ENCODE results near the gene SLC22A23.
A peak's percentile ranks its signal among the peaks of the same experiment; 100 is the strongest.

SLC22A23 gene

DNA sequence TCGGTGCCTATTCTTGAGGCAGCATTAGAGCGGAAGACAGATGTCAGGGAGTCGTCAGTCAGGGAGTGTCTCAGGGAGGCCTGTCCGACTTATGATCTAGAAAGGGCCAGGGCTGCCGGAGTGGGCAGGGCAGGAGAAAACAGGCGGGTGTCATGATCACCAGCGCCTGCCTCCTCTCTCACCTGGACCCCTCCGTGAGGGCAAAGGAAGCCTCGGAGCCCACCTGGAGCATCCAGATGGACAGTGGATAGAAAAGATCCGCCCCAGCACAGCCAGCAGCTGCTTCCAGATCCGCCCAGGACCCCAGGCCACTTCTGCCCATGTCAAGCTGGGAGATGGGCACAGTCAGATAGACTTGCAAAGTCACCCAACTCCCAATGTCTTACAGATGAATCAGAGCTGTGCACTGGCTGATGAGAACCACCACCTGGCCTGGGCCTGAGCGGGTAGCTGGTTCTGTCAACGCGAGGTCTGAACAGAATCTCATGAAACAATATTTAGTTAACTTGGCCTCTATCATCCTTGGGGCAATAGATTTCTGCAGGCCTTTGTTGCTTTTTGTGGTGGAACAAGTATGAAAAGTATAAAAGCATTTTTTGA lies 175.9 kb downstream of the SLC22A23 start:
- peak; percentile 12 for DNase-seq

DNA sequence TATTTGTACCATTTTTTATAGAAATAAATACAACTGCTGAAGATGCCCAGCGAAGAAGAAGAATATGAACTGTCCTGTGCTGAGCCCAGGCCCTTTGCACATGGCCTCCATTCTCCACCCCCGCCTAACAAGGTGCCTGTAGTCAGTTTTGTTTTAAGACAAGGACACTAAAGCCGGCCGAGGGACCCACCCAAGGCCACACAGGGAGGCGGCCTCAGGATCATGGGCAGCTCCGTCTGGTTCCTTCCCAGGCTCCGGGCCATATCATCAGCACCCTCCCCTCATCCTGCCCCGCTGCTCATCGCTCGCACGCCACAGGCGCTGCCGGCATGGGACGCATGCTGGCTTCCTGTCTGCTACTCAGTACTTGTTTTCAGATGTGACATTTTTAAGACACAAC lies 176.8 kb downstream of the SLC22A23 start:
- DNase-seq, result no peak

DNA sequence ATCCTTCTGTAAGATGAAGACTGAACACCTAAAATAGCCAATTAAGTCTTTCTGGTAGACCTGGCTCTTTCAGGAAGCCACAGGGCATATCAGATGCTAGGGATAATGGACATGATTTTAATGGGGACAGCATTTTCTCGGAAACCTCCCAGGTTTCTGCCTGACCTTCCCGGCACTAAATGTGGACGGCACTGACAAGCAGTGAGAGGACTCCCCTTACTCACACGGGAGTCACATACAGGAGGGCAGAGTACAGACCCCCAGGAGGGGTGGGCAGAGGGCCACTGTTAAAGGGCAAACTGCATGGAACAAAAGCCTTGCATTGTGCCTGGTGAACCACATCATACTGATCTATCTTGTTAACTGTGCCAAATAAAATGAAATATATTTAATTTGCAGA lies 178.2 kb downstream of the SLC22A23 start:
- no peak for DNase-seq

DNA sequence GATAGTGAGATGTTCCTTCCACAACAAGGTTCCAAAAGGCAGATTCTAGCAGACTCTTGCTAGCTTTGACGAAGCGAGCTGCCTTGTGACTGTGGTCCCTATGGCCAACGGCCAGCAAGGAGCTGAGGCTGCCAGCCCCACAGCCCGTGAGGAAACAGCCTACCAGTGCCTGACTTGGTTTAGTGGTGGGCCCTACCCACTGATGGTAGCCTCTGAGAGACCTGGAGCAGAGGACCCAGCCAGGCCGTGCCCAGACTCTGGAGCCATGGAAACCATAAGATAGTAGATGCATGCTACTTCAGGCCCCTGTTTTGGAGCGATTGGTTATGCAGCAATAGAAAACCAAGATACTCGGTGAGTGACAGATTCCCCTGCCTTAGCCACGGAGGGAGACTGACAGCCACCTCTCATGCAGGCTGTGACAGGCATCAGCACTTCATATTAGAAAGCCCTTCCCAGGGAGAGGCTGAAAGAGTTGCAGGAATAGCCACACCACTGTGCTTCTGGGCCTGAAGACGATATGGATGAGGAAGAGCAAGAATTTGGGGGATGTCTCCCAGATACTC lies 178.9 kb downstream of the SLC22A23 start:
- DNase-seq, result no peak

DNA sequence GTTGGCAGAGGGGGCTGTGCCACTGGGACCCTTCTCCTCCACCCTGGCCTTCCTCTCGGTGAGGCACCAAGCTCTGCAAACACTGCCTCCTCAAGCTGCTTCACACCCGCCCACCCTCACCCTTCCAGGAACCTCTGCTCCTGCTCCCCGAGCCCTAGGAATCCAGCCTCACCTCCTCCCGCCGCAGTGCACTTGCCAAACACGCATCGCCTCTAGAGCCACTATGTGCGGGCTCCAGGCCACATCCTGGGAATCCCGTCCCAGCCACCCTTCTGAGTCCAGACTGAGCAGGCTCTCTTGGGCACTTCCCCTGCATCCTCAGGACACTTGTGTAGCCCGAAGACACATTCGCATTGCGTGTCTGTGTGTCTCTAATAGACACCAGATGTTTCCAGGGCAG lies 179.6 kb downstream of the SLC22A23 start:
- no peak for DNase-seq

DNA sequence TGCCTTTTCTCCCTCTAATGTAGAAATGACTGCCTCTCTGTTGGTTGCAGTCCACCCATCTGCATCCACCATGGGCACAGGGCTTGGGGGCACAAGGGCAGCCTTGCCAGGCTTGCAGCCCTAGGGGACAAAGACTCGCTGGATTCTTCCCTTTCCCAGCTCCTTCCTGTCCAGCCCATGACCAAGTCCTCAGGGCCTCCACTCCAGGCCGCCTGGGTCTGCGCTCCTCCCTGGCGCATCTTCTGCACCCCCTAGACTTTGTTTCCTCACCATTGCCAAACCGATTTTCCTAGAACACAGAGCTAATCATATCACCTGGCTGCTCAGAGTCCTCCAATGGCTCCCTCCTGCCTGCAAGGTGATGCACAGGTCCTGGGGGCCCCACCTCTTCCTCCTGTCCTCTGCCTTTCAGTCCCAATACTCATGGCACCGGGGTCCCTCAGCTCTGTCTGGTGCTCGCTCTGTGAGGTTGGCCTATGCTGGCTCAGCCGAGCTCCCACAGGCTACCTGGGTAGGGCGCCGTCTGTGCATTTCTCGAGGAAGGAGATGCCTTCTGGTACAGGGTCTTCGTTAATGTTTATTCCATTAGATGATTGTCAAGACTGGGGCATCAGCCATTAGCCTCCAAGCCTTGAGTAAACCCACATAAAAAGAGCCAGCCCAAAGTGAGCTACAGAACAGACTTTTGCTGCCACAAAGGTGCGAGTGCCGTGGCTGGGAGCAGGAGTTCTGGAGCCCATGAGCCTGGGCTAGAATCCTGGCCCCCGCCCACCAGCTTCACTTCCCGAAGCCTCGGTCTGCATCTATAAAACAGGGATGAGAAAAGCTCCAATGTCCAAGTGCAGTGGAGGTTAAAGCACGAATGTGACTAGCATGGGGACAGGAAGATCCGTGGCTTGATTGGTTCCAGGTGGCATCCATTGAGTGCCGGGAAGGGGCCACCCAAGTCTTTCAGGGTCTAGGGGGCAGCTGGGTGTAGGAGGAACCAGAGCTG lies 180.4 kb downstream of the SLC22A23 start:
- no peak for DNase-seq

DNA sequence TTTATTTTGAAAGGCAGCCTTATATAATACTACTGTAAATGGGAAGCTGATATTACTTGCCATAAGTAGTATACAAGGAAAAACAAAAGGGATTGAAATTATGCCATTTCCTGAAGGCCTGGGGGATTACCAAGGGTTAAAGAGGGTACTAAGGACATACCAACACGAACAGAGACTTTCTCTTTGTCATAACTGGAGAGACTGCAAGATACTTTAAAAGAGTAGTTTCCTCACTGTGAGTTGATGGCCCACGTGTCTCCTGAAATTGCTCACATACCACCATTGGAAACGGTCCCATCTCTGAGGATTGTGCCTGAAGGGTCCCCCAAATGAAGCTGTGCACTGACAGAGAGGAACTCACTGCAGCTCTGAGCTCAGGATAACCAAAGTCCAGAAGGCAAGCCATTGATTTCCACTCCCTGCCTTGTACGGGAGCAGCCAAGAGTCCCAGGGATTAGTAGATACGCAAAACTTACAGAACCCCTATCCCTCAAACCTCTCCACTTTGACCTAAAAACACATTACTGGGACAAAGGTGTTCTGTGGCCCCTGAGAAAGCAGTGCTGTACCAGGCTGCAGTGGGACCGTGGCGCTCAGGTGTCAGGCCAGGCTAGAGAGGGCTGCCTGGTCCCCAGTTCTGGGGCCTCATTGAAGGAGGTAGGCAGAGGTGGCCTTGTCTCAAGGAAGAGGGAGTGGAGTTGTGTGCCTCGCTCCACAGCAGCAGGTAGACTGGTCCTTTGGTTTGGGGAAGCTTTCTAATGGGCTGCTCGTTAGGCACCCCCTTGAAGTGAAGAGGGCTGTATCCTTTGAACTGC lies 182.9 kb downstream of the SLC22A23 start:
- no peak for DNase-seq

DNA sequence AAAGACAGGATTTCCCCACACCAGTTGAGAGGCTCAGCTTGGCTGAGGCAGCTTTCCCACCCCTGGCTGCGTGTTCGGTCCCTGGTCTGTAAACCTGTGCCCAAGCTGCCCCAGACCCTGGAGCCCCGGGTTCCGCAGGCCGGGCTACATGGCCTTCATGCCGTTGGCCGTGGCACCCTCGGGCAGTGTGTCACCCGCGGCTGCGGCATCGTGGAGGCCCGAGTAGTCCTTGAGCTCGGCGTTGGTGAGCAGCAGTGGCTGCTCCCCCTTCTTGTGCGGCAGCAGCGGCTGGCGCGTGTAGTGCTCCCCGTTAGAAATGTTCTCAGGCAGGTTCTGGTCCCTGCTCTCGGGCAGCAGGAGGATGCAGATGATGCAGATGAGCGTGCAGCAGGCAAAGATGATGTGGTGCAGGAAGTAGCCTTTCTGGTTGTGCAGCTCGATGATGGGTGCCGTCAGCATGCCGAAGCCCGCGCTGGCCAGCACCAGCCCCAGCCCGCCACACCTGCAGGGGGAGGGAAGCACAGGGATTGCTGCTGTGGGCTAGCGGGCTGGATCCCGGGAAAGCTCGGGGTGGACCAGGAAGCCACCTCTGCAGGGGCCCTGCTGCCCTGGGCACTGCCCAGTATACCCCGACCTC lies 183.8 kb downstream of the SLC22A23 start:
- DNase-seq, result no peak

DNA sequence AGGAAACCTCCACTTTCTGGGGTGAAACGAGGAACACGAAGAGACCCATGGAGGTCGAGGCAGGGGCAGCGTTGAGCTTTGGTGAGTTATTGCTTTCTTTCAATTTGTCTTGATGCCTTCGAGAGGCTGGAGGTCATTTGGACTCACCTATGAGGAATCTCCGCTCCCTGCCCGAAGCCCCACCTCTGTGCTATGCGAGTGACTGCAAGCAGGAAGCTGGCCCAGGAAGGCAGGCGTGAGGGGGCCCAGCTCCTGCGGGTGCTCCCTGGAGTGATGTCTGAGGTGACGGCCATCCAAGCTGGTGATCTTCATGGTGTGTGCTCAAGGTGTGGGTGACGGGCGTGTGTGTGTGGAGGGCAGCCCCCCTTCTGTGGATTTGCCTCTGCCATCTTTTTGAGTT lies 185.1 kb downstream of the SLC22A23 start:
- no peak for DNase-seq

DNA sequence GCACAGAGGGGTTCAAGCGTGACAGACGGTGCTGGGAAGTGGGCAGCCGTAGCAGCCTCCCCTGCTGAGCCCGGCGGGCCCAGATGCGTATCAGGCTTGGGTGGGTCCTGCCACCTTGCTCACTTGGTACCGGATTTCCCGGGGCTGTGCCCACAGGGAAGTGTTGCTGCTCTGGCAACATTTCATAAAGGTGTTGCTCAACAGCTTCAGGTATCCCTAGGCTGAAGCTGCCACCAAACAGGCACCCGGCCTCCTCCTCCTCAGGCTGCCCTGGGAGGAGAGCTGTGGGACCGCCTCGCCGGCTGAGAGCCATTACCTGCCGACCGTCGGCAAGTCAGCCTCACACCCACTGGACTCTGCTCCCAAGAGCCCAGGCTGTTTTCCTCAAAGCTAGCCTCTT lies 186.6 kb downstream of the SLC22A23 start:
- DNase-seq, result no peak

DNA sequence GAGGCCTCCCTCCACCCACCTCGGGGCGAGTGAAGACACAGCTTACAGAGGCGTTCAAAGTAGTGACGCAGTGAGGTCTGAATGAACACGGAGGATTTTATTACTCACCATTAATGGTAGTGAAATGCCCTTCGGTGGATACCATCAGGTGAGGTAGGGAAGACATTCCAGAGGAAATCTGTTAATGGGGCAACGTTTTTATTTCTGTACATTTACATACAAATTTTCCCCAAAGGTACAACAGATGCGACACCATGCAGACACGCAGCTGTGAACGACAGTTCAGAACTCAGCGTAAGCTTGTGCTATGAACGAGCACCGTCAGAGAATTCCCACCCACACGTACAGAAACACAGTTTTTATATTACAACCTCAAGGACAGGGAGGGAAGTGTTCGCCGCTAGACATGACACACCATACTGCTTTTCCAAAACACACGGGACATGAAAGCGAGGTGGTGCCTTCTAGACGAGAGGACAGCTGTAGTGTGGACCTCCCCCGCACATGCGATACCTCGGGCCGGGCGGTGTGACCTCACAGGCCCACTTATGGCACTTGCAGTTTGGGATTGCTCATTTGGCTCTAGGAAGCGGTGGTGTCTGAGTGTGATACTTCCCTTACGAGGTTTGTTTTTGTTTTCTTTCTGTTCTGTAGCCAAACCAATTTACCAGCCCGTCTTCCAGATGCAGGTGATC lies 187.4 kb downstream of the SLC22A23 start:
- DNase-seq, result no peak

DNA sequence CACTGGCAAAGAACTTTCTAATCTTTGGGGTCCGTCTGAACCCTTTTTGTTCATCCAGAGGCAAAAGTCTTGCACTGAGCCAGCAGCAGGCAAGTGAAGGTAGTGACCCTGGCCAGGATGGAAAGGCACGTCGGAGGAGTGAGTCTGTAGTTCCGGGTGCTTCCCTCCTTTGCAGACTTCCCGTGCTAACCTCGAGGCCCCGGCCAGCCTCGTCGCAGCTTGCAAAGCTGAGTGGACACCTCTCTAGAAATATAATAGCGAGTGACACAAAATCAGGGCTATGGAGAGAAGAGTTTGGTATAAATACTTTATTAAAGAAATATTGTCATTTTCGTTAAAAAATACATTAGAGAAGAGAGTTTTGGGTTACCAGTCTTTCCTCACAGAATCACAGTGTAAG lies 188.2 kb downstream of the SLC22A23 start:
- DNase-seq, result no peak

DNA sequence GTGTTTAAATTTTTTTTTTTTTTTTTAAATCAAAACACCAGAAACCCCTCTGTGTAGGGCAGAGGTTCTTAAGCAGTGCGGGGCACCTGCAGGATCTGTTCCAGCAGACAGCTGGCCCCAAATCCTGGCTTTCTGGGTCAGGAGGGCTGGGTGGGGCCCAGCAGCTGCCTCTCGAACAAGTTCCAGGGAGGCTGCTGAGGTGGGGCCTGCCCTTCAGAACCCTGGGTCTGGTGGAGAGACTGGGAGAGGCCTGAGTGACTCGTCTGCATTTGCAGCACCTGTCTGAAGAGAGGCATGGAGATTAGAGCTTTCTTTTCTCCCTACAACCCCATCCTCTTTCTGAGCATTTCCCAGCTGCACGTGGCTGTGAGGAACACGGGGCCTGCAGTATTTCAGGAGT lies 189.7 kb downstream of the SLC22A23 start:
- no peak for DNase-seq

DNA sequence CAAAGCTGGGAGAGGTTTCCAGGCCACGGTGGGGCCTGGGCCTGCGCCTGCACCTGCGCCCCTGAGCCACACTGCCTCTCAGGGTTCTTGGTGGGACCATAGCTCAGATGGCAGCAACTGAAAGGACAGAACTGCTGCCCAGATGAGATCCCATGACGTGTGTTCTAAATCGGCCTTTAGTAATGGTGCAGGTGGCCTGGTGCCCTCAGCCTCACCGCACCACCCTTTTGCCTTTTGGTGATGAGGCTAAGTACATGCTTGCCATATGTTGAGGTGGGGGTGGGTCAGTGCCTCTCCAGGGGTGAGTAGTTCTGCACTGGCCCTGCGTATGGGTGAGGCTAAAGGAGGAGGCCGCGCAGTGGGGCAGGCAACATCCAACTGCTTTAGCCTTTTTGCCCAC lies 190.7 kb downstream of the SLC22A23 start:
- no peak for DNase-seq

DNA sequence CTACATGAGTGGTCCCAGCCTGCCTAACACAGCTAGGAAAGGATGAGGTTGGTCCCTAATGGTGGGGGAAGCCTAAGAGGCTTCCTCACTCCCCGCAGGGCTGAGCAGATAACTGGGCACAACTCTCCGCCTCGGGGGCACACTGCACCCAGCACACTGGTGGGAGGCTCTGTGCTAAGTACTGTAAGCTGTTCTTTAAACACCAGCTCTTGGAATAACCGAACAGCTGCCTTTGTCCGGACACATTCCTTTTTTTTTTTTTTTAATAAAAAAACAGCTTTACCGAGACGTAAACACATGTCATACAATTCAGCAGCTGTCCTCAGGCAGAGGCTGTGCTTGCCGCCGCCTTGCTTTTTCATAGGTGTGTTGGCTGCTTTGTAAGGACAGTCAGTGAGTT lies 191.2 kb downstream of the SLC22A23 start:
- DNase-seq, result no peak

DNA sequence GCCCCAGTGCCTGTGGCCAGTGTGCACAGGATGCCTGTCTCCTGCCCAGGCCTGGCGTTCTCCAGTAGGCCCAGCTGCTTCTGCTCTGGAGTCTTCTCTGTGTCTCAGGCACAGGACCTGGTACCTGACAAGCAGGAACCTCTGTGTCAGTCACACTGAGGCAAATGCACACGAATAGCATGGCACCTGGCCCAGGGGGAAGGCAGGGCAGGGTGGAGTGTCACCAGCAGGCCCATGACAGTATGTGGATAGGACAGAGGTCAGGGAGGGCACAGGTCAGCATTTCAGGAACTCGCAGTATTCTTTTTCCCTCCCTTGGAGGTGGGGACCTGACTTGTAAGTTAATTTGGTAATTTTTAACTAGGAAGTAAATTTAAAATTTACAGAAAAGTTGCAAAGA lies 192.5 kb downstream of the SLC22A23 start:
- DNase-seq, result no peak

DNA sequence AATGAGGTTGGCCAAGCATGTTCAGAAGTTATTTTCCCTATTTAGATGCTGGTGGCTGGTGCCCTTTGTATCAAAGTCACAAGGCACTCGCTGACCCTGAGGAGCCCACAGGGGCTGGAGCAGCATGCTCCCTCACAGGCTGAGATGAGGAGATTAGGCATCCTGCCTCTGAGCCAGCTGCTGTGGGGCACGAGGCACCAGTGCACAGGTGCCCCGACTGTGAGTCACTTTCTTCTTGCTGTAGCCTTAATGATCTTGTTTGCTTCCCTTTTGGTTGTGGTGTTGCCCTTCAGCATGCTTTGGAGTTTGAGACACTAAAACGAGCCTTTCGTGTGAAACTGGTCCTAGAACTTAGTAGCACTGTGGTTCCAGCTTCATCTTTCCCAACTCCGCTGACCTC lies 193.8 kb downstream of the SLC22A23 start:
- no peak for DNase-seq

DNA sequence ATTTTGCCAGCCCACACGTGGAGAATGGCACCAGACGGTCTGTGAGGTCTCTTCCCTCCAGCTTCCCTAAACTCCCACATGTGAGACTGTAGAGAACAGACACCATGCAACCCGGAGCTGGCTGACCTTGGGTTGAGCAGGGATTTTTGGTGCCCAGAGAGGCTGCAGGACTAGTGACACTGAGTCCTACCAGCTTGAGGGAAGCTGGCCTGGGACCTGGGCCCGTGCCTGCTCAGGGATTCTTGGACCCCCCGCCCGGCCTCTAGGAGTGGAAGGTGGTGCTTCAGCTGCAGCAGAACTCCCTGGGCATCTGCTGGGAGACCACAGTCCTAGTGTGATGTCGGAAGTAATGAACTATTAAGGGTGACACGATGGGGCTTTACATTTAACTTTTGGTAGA lies 194.9 kb downstream of the SLC22A23 start:
- no peak for DNase-seq

DNA sequence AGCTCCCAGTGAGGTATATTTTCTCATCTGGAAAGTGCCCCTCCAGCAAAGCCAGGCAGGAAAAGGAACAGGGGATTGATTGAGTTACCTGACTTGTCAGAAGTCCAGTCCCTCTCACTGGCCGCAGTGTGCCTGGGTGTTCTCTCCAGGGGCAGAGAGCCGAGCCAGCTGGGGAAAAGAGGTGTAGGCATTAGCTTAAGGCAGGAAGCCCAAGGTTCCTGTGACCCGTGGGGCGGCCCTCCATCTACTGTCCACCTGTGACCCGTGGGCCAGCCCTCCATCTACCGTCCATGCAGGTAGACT lies 195.4 kb downstream of the SLC22A23 start:
- no peak for DNase-seq

DNA sequence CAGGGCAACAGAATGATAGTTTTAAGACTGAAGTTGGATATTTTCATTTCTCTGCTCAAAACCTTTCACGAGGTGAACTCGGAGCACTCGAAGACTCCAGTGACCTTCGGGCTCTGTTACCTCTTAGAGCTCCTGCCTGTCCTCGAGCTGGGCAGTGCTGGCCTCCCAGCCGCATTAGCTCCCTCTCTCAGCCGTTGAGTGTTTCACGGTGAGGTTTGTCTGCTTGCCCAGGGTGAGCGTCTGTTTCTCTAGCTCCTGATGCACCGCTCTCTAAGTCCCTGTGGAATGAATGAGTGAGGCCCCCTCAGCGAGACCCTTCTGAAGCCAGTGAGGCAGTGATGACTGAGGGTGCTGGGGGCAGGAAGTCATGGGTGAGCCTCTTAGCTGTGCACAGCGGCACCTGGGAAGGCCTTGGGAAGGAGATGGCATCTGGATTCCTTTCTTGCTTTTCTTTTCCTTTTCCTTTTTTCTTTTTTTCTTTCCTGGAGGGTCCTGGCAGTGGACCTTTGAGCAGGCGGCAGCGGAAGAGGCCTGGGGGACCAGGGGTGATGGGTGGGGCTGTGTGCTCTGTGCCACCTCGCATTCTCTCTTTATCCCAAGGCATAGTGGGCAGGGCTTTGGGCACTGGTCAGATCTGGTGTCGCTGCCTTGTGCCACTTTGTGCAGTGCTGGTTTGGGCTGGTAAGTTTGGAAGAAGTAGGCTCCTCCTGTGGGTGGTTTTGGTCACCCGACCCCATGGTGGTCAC lies 195.9 kb downstream of the SLC22A23 start:
- DNase-seq, result no peak

DNA sequence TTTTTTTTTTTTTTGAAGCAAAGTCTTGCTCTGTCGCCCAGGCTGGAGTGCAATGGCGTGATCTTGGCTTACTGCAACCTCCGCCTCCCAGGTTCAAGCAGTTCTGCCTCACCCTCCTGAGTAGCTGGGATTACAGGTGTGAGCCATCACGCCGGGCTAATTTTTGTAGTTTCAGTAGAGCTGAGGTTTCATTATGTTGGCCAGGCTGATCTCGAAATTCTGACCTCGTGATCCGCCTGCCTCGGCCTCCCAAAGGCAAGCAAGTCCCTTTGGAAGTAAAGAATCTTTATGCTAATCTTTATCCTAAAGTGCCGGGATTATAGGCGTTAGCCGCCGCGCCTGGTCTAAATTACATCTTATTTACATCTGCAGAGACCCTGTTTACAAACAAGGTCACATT lies 196.6 kb downstream of the SLC22A23 start:
- DNase-seq, result no peak

All from right hindlimb (tissue), 1 donor.